BE2C (cell line): ENCODE results near the gene SERPINA3.

Source experiments
- DNase-seq: peaks from one replicate; pipeline ENCODE4 v3.0.0-alpha.2; 2020
- H3K27me3 ChIP-seq: fragments of 250-450 bp; sonication (Bioruptor Pico); 2 replicates; pipeline ENCODE4 v1.5.1; 2020; ENCODE audit warnings: mild to moderate bottlenecking
- H3K36me3 ChIP-seq: fragments of 250-450 bp; sonication (Bioruptor Pico); 2 replicates; pipeline ENCODE4 v1.5.1; 2020; ENCODE audit warnings: mild to moderate bottlenecking
- H3K4me1 ChIP-seq: fragments of 250-450 bp; sonication (Bioruptor Pico); 2 replicates; pipeline ENCODE4 v1.5.1; 2020
- H3K4me3 ChIP-seq: 2 replicates; pipeline ENCODE4 v1.5.1; 2011; ENCODE audit warnings: low read depth, low read length
- H3K9me3 ChIP-seq: fragments of 250-450 bp; sonication (Bioruptor Pico); 2 replicates; pipeline ENCODE4 v1.5.1; 2020
- CTCF ChIP-seq: IDR thresholded peaks from 2 replicates; pipeline ENCODE4 v1.5.1; 2012; ENCODE audit warnings: mild to moderate bottlenecking, low read depth, low read length

The SERPINA3 gene

DNA sequence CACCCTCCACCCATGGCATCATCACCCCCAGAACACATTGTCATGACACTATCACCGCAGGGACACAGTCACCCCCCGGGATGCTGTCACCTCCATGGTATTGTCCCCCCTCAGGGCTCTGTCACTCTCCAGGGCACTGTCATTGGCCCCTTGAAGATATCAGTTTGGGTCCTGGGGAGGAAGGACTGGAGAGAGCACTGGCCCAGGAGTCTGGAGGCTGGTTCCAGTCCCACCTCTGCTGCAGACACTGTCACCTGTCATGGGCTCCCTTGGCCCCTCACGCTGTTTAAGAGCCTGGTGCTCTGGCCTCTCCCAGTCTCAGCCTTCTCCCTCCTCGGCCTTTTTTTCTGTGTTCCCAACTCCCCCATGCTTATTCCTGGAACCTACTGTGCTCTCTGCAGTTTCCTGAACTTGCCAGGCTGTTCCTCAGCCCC lies 31.9 kb downstream of the SERPINA3 start:
- Histone ChIP-seq H3K27me3 (no peaks in the 10 kb centered on the region), H3K9me3 (no peaks in the 10 kb centered on the region), H3K36me3 (no peaks in the 10 kb centered on the region), H3K4me3 (no peak overlapping the region), H3K4me1 (no peaks in the 10 kb centered on the region)
- no peak for DNase-seq
- no peak for TF ChIP-seq CTCF

- H3K4me3 ChIP-seq, result no peak overlapping the region
- TF ChIP-seq CTCF, result no peak
- no peaks in the 10 kb centered on the region for H3K9me3 ChIP-seq
- no peaks in the 10 kb centered on the region for H3K4me1 ChIP-seq
- H3K36me3 ChIP-seq, result no peaks in the 10 kb centered on the region
- DNase-seq, result no peak
- no peaks in the 10 kb centered on the region for H3K27me3 ChIP-seq
Observed at GRCh38 chr14:94646066-94646465, 33.9 kb downstream of the SERPINA3 start.

GRCh38 chr14:94646481-94646880 lies 34.3 kb downstream of the SERPINA3 start:
- H3K4me3 ChIP-seq, result no peak overlapping the region

DNA sequence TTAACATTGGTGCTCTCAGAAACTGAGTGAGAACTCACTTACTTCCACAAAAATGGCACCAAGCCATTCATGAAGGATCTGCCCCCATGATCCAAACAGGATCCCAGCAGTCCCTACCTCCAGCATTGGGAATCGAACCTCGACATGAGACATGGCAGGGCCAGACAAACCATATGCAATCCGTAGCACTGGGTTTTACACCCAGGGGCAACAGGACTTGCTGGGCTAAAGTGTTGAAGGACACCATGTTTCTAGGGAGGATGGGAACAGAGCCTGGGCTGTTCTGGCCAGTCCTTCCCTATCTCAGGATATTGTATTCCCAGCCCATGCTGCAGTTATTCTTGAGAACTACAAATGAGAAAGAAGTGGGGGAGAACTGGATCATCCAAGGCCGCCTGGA lies 36.6 kb downstream of the SERPINA3 start:
- TF ChIP-seq CTCF, result no peak
- H3K27me3 ChIP-seq, result no peaks in the 10 kb centered on the region
- H3K4me3 ChIP-seq, result no peak overlapping the region
- DNase-seq, result no peak
- no peaks in the 10 kb centered on the region for H3K36me3 ChIP-seq
- no peaks in the 10 kb centered on the region for H3K4me1 ChIP-seq
- no peaks in the 10 kb centered on the region for H3K9me3 ChIP-seq

More at GRCh38 chr14:94646481-94646880, 34.3 kb downstream of the SERPINA3 start:
- H3K9me3 ChIP-seq, result no peaks in the 10 kb centered on the region
- no peaks in the 10 kb centered on the region for H3K36me3 ChIP-seq
- no peak for DNase-seq
- H3K4me1 ChIP-seq, result no peaks in the 10 kb centered on the region
- no peaks in the 10 kb centered on the region for H3K27me3 ChIP-seq
- TF ChIP-seq CTCF, result no peak

DNA sequence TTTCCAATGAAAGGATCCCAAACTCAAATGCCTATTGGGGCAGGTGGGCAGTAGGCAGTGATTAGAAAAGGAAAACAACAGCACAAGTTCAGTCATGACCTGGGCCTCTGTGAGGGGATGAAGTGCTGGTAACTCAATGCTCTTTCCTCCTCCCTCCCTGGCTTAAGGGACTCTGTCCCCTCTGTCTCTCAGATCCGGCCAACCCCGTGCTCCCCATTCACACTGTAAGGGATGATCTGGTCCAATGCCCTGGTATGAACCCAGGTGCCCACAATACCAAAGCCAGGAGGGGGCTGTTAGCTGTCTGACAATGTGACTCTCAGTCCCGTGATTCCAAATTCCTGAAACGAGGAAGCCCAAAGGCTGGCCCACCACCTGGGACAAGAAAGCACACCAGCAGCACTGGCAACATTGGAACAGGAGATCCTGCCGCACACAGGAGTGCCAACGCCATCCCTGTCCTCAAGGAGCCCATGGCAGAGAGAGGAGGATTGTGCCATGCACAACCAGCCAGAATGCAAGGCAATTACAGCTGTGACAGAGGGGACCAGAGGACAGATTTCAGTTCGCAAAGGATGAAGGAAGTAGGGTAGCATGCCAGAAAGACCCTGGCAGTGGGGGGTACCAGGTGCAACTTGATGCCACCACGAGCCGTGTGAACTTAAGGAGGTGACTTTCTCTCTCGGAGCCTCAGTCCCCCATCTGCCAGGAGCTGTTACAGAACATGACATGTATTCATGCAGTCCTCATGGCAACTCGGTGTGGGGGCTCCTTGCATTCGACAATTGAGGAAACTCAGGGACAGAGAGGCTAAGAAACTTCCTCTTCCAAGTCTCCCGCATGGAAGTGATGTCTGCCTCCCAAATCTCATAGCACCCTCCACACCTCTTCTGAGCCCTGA lies 37.6 kb downstream of the SERPINA3 start:
- no peak overlapping the region for H3K4me3 ChIP-seq
- no peaks in the 10 kb centered on the region for H3K27me3 ChIP-seq

More for the DNA sequence above, 37.6 kb downstream of the SERPINA3 start:
- Histone ChIP-seq H3K4me1 (no peaks in the 10 kb centered on the region), H3K9me3 (no peaks in the 10 kb centered on the region), H3K36me3 (no peaks in the 10 kb centered on the region)
- no peak for DNase-seq
- TF ChIP-seq CTCF, result no peak
